Neural progenitor cell (in vitro differentiated cells): ENCODE data around the gene ZNF202. TPM values are rescaled to one million over a fixed set of nuclear protein-coding genes. Genes with fewer than 3 reads are reported as not detected.

Source experiments
- DNase-seq: peaks from one replicate; pipeline ENCODE4 v3.0.0-alpha.2; 2016; ENCODE audit warnings: low spot score
- H2AFZ ChIP-seq: fragments of 200-600 bp; sonication (generic); replicated peaks from 2 replicates; pipeline ENCODE4 v1.6.1; 2016; ENCODE audit warnings: antibody characterized with exemption
- H3F3A ChIP-seq: fragments of 200-600 bp; sonication (generic); 2 replicates; pipeline ENCODE4 v1.6.1; 2016; ENCODE audit warnings: antibody characterized with exemption, low read depth
- H3K27ac ChIP-seq: fragments of 200-600 bp; sonication (generic); 2 replicates; pipeline ENCODE4 v1.5.1; 2016; ENCODE audit warnings: mild to moderate bottlenecking
- H3K27me3 ChIP-seq: fragments of 200-600 bp; sonication (generic); 2 replicates; pipeline ENCODE4 v1.6.1; 2016; ENCODE audit warnings: mild to moderate bottlenecking, moderate library complexity
- H3K36me3 ChIP-seq: fragments of 200-600 bp; sonication (generic); 2 replicates; pipeline ENCODE4 v1.5.1; 2016
- H3K4me1 ChIP-seq: fragments of 200-600 bp; sonication (generic); 2 replicates; pipeline ENCODE4 v1.6.1; 2016; ENCODE audit warnings: mixed run types
- H3K4me2 ChIP-seq: fragments of 200-600 bp; sonication (generic); 2 replicates; pipeline ENCODE4 v1.6.1; 2016
- H3K4me3 ChIP-seq: fragments of 200-600 bp; sonication (generic); 2 replicates; pipeline ENCODE4 v1.5.1; 2016
- H3K79me2 ChIP-seq: fragments of 200-600 bp; sonication (generic); 2 replicates; pipeline ENCODE4 v1.6.1; 2016; ENCODE audit warnings: low read depth
- H3K9ac ChIP-seq: fragments of 200-600 bp; sonication (generic); 2 replicates; pipeline ENCODE4 v1.6.1; 2016
- H3K9me3 ChIP-seq: fragments of 200-600 bp; sonication (generic); 2 replicates; pipeline ENCODE4 v1.5.1; 2016; ENCODE audit warnings: low read depth
- H4K20me1 ChIP-seq: fragments of 200-600 bp; sonication (generic); 2 replicates; pipeline ENCODE4 v1.6.1; 2016; ENCODE audit warnings: low read depth
- H3K27ac Mint-ChIP-seq: 3 replicates; pipeline ENCODE4 v1.8.0; 2021; ENCODE audit warnings: mixed read lengths
- H3K27me3 Mint-ChIP-seq: 2 replicates; pipeline ENCODE4 v1.8.0; 2022; ENCODE audit warnings: low read depth, mild to moderate bottlenecking, inconsistent platforms, moderate library complexity, mixed read lengths; ENCODE audit not compliant: insufficient read depth
- H3K36me3 Mint-ChIP-seq: 3 replicates; pipeline ENCODE4 v1.8.0; 2021; ENCODE audit warnings: mixed read lengths
- H3K4me1 Mint-ChIP-seq: 3 replicates; pipeline ENCODE4 v1.8.0; 2021; ENCODE audit warnings: mixed read lengths
- H3K4me3 Mint-ChIP-seq: 3 replicates; pipeline ENCODE4 v1.8.0; 2021; ENCODE audit warnings: mild to moderate bottlenecking, moderate library complexity, mixed read lengths
- H3K9me3 Mint-ChIP-seq: 3 replicates; pipeline ENCODE4 v1.8.0; 2020; ENCODE audit warnings: mixed read lengths
- CTCF ChIP-seq: fragments of 200-600 bp; sonication (generic); IDR thresholded peaks from 2 replicates; pipeline ENCODE4 v1.5.1; 2017; ENCODE audit warnings: antibody characterized with exemption, mild to moderate bottlenecking
- EZH2 ChIP-seq: fragments of 200-600 bp; sonication (generic); IDR thresholded peaks from 2 replicates; pipeline ENCODE4 v1.6.1; 2017; ENCODE audit warnings: antibody characterized with exemption, mild to moderate bottlenecking, moderate library complexity
- EZH2phosphoT487 ChIP-seq: fragments of 200-600 bp; sonication (generic); IDR thresholded peaks from 2 replicates; pipeline ENCODE4 v1.6.1; 2017; ENCODE audit warnings: antibody characterized with exemption
- total RNA-seq: library from RNA; depleted of rRNA; stranded (reverse); fragments of >200 nt; gene quantifications from 2 replicates; pipeline ENCODE4 v1.2.3, GENCODE V29; 2015; ENCODE audit warnings: low replicate concordance

Gene ZNF202
- 15.5 and 16.4 TPM in 2 replicates for total RNA-seq

GRCh38 chr11:123741159-123742030 lies at the start of gene ZNF202:
Gene ZNF202, minus strand, starts transcription at chr11:123741660. Its CDS starts 10,772 bp downstream, at chr11:123730888.
- Histone ChIP-seq H3K9me3 (no peaks in the 10 kb centered on the region), H3K27me3 (no peaks in the 10 kb centered on the region), H3K79me2 (peaks cover 50% of the 10 kb centered on the region), H3K4me2 (peak within 1 kb of the TSS; percentile 90), H3K36me3 (peaks cover 21% of the 10 kb centered on the region), H4K20me1 (peaks cover 10% of the 10 kb centered on the region), H3F3A (peaks cover 16% of the 10 kb centered on the region), H3K4me3 (peak within 1 kb of the TSS; percentile 97), H3K27ac (peak within 1 kb of the TSS; percentile 86), H3K9ac (peak within 1 kb of the TSS; percentile 92), H3K4me1 (peaks cover 24% of the 10 kb centered on the region), H2AFZ (peak within 1 kb of the TSS; percentile 97)
- peaks cover 27% of the 10 kb centered on the region for H3K36me3 Mint-ChIP-seq
- peak within 1 kb of the TSS; percentile 94 for H3K27ac Mint-ChIP-seq
- H3K4me3 Mint-ChIP-seq, result peak within 1 kb of the TSS; percentile 90
- TF ChIP-seq EZH2phosphoT487 (no peak), CTCF (peak; percentile 44)
- H3K27me3 Mint-ChIP-seq, result peaks cover 8% of the 10 kb centered on the region
- peak; percentile 96 for DNase-seq
- peaks cover 18% of the 10 kb centered on the region for H3K4me1 Mint-ChIP-seq
- peaks cover 8% of the 10 kb centered on the region for H3K9me3 Mint-ChIP-seq

GRCh38 chr11:123783536-123783935 lies 42.1 kb upstream of the ZNF202 start:
- Histone ChIP-seq H3K27ac (no peak overlapping the region), H3K4me2 (no peak overlapping the region), H3F3A (no peaks in the 10 kb centered on the region), H3K9me3 (peaks cover 5% of the 10 kb centered on the region), H3K9ac (no peak overlapping the region), H3K79me2 (no peaks in the 10 kb centered on the region), H3K4me1 (peaks cover 11% of the 10 kb centered on the region), H3K27me3 (no peaks in the 10 kb centered on the region), H2AFZ (peak overlapping the region; percentile 61), H4K20me1 (no peaks in the 10 kb centered on the region), H3K36me3 (no peaks in the 10 kb centered on the region), H3K4me3 (no peak overlapping the region)
- no peaks in the 10 kb centered on the region for H3K27me3 Mint-ChIP-seq
- H3K27ac Mint-ChIP-seq, result no peak overlapping the region
- no peak for TF ChIP-seq CTCF
- no peak for TF ChIP-seq EZH2
- no peak for TF ChIP-seq EZH2phosphoT487
- H3K4me3 Mint-ChIP-seq, result no peak overlapping the region
- H3K4me1 Mint-ChIP-seq, result no peaks in the 10 kb centered on the region
- no peak for DNase-seq
- no peaks in the 10 kb centered on the region for H3K36me3 Mint-ChIP-seq
- peaks cover 4% of the 10 kb centered on the region for H3K9me3 Mint-ChIP-seq

GRCh38 chr11:123778511-123778910 lies 37.1 kb upstream of the ZNF202 start:
- Histone ChIP-seq H3K27me3 (no peaks in the 10 kb centered on the region), H3K4me2 (no peak overlapping the region), H3F3A (peaks cover 22% of the 10 kb centered on the region), H2AFZ (no peak overlapping the region), H3K4me3 (no peak overlapping the region), H3K4me1 (peaks cover 12% of the 10 kb centered on the region), H4K20me1 (no peaks in the 10 kb centered on the region), H3K79me2 (no peaks in the 10 kb centered on the region), H3K27ac (no peak overlapping the region), H3K9ac (no peak overlapping the region), H3K36me3 (no peaks in the 10 kb centered on the region), H3K9me3 (peaks cover 5% of the 10 kb centered on the region)
- Mint-ChIP-seq H3K27ac (no peak overlapping the region), H3K9me3 (no peaks in the 10 kb centered on the region), H3K27me3 (no peaks in the 10 kb centered on the region), H3K4me3 (no peak overlapping the region), H3K36me3 (no peaks in the 10 kb centered on the region), H3K4me1 (no peaks in the 10 kb centered on the region)
- no peak for TF ChIP-seq EZH2phosphoT487
- TF ChIP-seq EZH2, result no peak
- no peak for TF ChIP-seq CTCF
- DNase-seq, result no peak
